SKM-1 (cell line): ENCODE results near the gene RNU1-3.
A peak's percentile ranks its signal among the peaks of the same experiment; 100 is the strongest.
"Not testable (repeated sequence)": the region's sequence is repeated elsewhere in the genome, so short reads cannot be mapped to it uniquely, and the experiment has no call there.

Experiments used
- DNase-seq: peaks from one replicate; lab custom pipeline; 2025; ENCODE audit not compliant: unreplicated experiment; lab: John Stamatoyannopoulos, UW

RNU1-3 gene

DNA sequence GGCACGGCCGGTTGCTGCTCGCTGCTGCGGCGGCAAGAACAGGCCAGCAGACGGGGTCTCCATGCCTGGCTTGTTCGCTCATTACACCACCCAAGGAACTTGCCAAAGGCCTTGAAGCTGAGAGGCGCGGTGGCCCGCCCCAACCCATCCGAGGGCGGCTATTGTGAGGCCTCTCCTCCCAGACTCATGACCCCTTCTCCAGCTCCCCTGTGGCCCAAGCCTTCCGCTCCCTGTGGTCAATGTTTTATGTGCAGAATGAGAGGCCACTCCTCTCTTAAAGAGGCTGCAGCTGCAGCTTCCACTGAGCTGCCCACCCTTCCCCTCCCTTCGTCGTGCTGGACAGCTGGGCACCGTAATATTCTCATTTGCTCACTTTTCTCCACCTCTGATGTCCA, 27.6 kb upstream of the RNU1-3 start:
- not testable (repeated sequence) for DNase-seq

DNA sequence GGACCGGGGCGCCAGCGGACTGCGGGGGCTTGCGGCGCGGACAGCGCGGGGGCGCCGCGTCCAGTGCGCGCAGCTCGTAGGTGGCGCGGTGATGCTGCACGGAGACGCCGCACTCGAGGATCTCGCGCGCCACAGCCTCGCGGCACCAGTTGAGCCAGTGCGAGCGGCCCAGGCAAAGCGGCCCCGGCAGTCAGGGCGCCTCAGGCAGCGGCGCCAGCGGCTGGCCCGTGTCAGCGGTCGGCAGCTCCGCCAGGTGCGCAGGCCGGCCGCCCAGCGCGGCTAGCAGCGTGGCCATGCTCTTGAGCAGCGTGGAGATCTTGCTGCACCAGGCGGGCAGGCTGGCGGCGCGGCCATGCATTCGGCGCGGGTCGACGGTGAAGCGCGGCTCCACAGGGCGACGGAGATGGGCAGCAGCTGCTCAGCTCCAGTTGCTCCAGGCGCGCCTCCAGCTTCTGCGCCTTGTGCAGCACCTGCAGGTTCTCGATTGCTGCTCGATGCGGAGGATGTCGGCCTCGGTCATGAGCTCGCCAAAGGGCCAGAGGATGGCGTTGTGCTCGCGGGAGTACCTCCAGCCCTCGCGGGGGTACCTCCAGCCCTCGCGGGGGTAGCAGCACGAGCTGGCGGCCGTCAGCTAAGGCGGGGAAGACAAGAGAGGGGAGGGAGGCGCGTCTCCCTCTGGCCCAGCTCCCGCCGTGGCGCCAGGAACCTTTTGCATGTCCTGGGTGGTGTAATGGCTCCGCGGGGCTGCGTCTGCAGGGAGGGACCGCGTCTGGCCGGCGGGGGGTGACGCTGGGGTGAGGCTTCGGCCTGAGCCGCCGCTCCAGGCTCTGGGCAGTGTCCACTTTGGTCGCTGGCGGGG, 26.9 kb upstream of the RNU1-3 start:
- not testable (repeated sequence) for DNase-seq

DNA sequence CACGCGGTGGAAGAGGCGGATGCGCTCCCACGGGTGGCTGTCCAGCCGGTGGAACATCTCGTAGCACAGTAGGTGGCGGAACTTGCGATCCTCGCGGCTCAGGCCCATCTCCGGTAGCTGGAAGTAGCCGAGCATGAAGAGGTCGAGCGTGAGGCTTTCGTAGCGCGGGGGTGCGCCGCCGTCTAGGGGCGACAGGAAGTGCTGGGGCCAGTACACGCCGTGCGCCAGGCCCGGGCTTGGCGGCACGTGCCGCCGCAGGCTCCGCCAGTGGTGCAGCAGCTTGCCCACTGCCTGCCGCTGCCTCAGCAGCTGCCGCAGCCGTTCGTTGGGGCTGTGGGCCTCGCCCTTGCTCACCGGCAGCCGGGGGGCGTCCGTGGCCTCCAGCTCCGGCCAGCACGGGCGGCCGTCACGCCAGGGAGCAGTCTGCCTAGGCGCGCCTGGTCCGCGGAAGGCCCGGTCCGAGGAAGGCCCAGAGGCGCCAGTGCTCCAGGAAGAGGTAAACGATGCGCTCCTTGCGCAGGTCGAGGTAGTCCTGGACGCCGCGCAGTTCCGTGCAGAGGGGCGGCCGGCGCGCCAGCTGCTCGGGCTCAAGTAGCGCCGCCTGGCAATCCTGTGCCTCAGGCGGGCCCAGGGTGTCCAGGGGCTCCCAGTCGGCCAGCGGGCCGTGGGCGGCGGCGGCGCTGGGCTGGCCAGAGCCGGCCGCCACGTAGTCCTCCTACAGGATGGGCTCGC, 26.1 kb upstream of the RNU1-3 start:
- not testable (repeated sequence) for DNase-seq

DNA sequence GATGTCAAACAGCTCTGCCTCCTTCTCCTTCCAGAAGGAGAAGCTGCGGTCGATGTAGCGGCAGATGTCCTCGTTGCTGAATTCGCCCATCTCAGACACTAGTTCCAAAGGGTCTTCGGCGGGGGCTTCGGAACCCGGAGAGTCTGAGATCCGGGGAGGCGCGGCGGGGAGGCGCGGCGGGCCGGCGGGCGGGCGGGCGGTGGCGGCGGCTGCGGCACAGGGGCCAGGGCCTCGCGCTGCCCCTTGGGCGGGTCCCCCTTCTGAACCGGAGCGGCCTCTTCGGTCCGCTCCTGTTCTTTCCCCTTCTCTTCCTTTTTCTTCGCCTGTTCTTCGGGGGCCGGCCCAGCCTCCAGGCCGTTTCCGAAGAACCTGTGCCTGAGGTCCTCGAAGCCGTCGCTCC, 25.5 kb upstream of the RNU1-3 start:
- DNase-seq = not testable (repeated sequence)

DNA sequence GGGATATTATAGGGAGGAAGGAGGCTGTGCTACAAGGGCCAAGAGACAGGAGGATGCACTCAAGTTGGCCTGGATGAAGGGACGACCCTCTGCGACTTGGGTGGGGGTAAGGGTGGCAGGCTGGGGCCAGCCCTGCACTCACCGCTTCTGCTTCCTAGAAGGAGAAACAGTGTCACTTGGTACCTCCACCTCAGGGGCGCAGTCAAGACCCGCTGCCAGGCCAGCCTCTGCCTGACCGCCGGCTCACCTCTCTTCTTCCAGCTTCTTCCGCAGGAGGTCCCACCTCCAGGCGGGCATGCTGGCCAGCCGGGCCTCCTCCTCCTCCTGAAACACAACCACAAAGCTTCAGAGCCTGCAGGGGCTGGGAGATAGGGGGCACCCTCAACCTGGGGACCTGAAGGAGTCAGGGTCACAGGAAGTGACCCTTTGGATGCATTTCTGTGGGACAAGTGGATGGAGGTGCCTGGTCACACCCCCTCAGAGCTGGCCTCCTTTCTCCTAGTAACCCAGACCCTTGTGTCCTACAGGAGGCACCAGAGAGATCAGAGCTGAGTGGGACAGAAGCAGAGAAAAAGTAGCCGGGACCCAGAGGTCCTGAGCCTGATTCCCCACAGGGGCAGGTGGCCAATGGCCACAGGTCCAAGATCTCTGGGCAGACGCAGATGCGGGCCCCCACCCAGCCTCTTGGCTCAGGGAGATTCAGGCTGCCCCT, 24.4 kb upstream of the RNU1-3 start:
- not testable (repeated sequence) for DNase-seq

DNA sequence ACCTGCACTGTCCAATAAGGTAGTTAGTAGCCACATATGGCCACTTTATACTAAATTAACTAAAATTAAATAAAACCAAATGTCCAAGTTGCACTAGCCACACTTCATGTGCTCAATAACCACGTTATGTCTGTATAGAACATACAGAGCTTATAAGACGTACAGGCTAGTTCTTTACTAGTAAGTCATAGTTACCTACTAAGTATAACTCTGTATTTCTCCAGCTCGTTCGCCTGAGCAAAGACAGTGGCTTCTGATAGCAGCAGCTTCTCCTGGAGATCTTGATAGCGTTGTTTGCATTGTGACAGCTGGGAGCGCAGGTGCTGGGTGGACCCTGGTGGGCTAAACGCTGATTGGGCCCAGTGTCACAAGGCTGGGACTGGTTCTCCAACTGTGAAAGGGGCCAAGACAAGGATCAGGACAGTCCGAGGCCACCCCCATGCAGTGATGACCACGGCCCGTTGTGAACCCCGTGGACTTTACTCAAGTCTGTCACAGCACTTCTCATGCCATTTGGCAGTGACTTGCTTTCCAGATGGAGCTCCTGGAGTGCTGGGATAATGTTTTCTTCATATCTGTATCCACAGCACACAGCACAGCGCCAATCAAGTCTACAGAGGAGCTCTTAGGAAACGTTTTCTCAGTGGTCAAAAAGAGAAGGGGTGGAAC, 20.5 kb upstream of the RNU1-3 start:
- DNase-seq = not testable (repeated sequence)

DNA sequence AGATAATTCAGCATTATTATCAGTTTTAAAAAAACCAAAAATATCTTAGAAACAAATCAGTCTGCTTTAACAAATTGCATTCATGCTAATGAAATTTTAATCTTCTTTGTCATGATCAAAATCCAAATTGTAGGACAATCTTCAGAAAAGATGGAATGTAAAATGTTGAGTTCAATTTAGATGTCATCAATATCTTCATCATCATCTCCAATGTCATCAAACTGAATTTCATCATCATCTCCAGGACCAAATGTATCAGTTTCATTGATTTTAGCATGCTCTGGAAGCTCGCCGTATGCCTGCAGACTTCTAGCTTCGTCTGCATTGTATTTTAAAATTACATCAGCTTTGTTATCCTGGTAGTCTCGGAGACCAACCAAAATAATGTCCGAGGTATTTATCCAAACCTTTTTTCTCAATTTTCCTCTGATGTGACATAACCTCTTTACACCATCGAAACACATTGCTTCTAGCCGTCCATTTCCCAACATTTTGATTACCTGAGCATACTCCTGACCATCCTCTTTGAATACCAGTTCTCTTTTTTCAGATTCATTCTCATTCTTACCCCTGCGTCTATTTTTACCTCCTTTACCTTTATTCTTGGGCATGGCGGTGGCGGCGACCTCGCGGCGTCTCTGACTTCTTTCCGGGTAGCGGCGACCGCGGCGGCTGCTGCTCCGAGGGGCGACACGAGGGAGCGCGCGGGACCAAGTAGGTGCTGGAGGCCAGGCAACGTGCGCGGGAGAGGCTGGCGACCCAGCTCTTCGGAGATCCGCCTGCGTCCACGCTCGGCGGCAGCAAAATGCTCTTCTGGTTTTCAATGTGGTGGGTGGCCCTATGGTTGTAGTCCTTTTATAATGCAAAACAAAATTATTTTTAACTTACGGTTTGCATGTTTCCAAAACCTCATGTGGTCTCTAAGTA, 19.0 kb upstream of the RNU1-3 start:
- DNase-seq = not testable (repeated sequence)

DNA sequence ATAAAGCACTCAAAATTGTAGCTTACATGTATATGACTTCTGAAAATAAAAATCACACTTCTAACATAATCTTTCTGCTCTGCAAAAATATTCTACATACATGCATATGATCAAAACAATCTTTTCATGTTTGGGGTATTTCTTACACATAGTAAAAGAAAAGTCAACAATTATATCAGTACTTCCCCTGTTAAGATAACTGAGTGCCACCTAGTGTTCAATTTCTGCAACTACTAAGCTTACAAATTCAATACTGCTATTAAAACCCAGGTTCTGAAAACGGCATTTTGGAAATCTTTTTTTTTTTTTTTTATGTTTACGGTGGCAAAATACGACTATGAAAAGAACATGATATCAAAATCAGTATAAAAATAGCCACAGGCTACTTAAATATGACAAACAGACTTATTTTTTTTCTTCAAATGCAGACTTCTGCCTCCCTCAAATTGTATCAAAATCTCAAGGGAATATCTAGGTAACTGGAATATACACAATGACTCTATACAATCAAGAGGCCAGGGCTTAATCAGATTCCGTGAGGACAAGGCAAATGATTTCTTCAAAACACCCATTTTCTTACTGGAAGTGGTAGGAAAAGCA, 18.1 kb upstream of the RNU1-3 start:
- not testable (repeated sequence) for DNase-seq

DNA sequence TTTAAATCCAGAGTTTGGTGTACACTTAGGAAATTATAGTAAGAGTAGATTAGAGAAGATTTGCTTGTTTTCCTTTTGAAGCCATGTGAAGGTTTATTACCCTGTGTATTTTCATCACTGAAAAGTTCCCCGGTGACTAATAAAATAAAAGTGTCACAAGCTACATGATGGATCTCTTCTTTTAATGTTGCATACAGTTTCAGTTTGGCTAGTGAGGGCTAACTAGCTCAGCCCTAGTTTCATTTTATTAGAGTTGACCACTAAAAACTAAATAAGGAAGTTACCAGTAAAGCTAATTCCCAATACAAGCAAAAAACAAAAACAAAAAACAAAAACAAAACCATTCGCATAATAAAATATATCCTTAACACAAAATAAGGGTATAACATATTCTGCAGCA, 17.4 kb upstream of the RNU1-3 start:
- DNase-seq = not testable (repeated sequence)

DNA sequence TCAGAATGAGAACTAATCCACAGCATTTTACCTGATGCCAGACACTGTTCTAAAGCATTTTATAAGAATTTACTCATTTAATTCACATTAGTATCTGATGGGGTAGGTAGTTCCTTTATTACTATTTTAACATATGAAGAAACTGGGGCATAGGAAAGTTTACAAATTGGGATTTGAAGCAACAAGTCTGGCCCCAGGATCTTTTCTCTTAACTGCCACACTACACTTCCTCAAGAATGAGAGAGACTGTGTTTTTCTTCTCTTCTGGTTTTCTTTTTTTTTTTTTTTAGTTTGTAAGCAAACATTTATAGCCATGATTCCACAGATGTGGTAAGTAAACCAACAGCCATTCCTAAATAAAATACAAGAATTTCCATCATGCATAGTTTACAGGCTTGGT, 16.1 kb upstream of the RNU1-3 start:
- DNase-seq = not testable (repeated sequence)

DNA sequence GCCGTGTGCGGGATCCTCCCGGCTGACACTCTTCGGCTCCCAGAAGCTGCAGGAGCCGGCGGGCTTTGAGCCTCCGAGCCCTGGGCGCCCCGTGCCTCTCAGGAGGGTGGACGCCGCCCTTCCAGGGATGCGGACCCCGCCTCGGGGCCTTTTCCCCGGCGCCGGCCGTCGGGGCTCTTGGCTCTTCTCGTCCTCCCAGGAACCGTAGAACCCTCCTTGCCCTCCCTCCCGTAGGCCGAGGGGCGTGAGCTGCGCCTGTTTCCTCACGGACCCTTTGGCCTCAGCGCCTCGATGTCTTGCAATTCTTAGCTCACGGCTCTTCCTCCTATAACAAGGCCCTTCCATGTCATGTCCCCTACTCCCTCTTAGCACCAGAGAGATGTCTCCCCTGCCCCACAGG, 13.6 kb upstream of the RNU1-3 start:
- DNase-seq = not testable (repeated sequence)

DNA sequence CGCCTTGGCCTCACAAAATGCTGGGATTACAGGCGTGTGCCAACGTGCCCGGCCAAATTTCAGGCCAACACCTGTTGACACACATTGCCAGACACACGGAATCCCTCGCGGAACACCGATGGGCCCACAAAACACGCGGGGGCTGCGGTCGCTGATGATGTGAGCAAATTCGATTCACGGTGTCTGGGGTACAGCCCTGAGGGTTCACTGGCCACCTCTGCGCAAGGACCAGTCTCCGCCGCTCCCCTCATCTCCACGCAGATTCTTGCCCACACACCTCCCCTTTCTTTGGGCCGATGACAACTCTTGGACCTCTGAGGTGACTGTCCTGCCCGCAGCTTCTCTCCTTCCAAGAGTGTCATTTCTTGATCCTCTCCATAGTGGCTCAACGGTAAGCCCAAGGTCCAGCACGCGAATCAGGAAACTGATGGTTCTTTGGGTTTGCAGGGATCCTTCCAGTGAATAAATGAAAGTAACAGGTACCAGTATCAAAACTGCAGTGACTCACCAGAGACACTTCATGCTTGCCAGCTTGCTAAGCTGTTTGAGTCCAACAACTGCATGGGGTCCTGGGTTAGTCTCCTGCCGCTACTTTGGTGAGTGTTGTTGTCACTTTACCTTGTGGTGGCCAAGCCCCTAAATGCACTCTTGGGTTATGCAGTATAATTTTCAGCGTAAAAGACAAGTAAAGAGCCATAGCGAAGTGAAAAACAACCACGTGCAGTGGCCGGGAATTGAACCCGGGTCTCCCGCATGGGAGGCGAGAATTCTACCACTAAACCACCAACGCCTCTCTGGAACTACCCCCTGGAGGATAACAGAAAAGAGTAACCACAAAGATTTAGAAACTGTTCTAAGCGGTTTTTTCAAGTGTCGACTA, 11.0 kb upstream of the RNU1-3 start:
- DNase-seq = peak; percentile 58

DNA sequence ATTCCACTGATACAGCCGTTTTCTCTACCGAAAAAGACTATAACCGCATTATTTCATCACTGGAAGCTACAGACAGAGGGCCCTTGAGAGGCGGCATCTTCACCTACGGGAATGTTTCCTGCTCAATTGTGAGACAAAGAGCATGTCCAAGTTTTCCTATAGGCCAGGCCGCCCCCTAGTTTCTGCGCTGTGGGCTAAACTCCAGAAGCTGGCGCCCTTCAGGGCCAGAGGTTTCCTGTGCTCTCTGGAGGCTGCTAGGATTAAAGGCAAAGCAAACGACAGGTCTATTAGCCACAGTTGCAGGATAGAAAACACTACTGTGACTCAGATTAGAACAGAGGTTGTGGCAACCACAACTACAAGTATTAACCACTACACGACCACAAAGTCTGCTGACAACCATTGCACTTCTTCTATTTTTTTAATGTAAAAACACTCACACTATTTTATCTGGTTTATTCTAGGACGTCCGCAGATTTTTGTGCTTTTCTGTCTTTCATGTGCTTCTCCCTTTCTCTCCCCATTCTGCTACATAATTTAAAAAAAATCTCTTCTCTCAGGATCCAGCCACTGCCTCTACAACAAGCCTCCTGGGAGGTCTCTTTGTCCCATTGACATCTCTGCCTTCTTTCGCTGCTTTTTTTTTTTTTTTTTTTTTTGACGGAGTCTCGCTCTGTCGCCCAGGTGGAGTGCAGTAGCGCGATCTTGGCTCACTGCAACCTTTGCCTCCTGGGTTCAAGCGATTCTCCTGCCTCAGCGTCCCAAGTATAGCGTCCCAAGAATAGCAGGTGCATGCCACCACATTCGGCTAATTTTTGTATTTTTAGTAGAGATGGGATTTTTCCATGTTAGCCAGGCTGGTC, 10.1 kb upstream of the RNU1-3 start:
- peak; percentile 39 for DNase-seq

DNA sequence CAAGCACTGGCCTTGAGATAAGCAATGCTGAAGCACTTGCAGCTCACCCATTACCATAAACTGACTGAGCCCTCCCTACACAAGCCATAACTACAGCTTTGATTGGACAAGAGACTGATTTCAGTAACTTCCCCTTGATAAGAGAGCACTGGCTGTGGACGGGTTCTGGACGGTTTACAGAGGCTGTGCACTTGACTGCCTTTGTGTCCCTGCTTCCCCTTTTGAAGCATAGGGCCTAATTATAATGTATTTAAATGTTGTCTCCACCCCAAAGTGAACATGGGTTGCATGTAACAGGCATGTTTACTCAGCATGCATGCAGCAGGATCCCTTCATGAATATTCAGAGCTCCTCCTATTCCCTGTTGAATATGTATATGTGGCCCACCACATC, 8.4 kb upstream of the RNU1-3 start:
- DNase-seq = not testable (repeated sequence)

DNA sequence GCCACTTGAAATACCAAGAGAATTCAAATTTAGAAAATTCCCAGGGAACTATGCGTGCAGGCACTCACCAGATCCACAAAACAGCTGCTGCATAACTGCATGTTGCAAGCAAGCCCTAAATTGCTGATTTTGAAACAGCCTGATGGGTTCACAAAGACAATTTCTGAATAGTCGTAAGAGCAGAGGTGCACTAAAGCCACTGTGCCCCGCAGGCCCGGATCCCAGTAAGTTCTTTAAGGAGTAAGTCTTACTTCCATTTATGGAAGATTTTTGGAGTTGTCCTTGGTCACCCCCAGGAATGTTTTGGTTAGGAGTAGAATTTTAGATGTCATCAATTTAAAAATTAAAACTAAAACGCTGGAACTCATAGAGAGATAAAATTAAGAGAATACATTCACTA, 7.2 kb upstream of the RNU1-3 start:
- DNase-seq = not testable (repeated sequence)

DNA sequence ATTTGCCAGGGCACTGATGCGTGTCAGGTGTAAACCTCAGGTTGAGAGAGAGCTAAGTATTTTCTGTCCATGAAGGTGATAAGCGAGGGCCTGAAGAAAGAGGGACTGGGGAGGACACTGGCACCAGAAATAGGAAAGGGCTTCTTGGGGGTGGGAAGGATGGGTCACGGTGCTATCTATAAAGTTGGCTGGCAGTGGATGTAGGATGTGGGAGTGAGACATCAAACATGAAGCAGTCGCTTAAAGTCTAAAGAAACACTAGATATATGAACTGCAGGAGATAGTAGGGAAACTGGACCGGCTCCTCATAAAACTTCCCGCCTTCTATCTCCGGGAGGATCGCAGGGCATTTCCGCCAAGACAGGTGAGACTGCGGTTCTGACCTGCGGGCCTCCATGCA, 912 bp downstream of the RNU1-3 start:
- DNase-seq = not testable (repeated sequence)

DNA sequence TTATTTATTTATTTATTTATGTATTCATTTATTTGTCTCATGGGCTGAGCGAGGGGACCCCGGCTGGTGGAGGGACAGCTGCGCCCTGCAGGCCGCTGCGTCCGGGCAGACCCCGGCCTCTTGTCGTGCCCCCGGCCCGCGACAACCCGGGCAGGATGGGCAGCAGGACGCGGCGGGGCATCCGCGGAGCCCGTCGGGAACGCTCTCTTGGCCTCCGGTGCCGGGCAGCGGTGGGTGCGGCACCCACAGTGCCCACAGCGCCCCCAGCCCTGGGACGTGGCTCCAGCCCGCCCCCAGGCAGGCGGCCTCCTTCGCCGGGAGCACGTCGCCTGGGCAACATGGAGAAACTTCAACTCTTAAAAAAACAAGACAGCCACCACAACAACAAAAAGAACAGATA, 8.5 kb downstream of the RNU1-3 start:
- DNase-seq = not testable (repeated sequence)
